ENCODE data around the gene KCNA5. TPM values are rescaled to one million over a fixed set of nuclear protein-coding genes. Genes with fewer than 3 reads are reported as not detected.

KCNA5 gene
- total RNA-seq, 1 donor from 2014 or later, result 0.50 TPM

GRCh38 chr12:5000658-5001385 is 42.9 kb upstream of the KCNA5 start:
- DNase-seq (ENCODE audit: low read depth), result no peak
- Histone ChIP-seq H3K4me3 (ENCODE audit: low read depth, low read length) (no peak overlapping the region), H3K27me3 (ENCODE audit: control insufficient read depth, insufficient read depth, low read length) (peaks cover 6% of the 10 kb centered on the region), H3K36me3 (ENCODE audit: control insufficient read depth, insufficient read depth, low read length) (no peaks in the 10 kb centered on the region)
- TF ChIP-seq CTCF (IDR thresholded peaks at IDR 0.05; ENCODE audit: insufficient read depth, low read length, poor library complexity, severe bottlenecking), result no peak

- DNase-seq (ENCODE audit: low read depth), result no peak
- TF ChIP-seq CTCF (IDR thresholded peaks at IDR 0.05; ENCODE audit: insufficient read depth, low read length, poor library complexity, severe bottlenecking), result peak; percentile 99
Observed at GRCh38 chr12:5003025-5003666, 40.5 kb upstream of the KCNA5 start.

GRCh38 chr12:5008661-5009060 is 35.0 kb upstream of the KCNA5 start:
- no peak for DNase-seq (ENCODE audit: low read depth)
- Histone ChIP-seq H3K36me3 (ENCODE audit: control insufficient read depth, insufficient read depth, low read length) (no peaks in the 10 kb centered on the region), H3K27me3 (ENCODE audit: control insufficient read depth, insufficient read depth, low read length) (no peaks in the 10 kb centered on the region), H3K4me3 (ENCODE audit: low read depth, low read length) (no peak overlapping the region)
- TF ChIP-seq CTCF (IDR thresholded peaks at IDR 0.05; ENCODE audit: insufficient read depth, low read length, poor library complexity, severe bottlenecking), result no peak

More at GRCh38 chr12:5003025-5003666, 40.5 kb upstream of the KCNA5 start:
- Histone ChIP-seq H3K4me3 (ENCODE audit: low read depth, low read length) (no peak overlapping the region), H3K27me3 (ENCODE audit: control insufficient read depth, insufficient read depth, low read length) (peaks cover 6% of the 10 kb centered on the region), H3K36me3 (ENCODE audit: control insufficient read depth, insufficient read depth, low read length) (no peaks in the 10 kb centered on the region)

GRCh38 chr12:5010151-5010550 is 33.5 kb upstream of the KCNA5 start:
- no peak overlapping the region for H3K4me3 ChIP-seq (ENCODE audit: low read depth, low read length)
- no peak for DNase-seq (ENCODE audit: low read depth)
- no peak for TF ChIP-seq CTCF (IDR thresholded peaks at IDR 0.05; ENCODE audit: insufficient read depth, low read length, poor library complexity, severe bottlenecking)
- H3K36me3 ChIP-seq (ENCODE audit: control insufficient read depth, insufficient read depth, low read length), result no peaks in the 10 kb centered on the region
- H3K27me3 ChIP-seq (ENCODE audit: control insufficient read depth, insufficient read depth, low read length), result no peaks in the 10 kb centered on the region

GRCh38 chr12:5012337-5012736 is 31.3 kb upstream of the KCNA5 start:
- no peaks in the 10 kb centered on the region for H3K27me3 ChIP-seq (ENCODE audit: control insufficient read depth, insufficient read depth, low read length)
- H3K36me3 ChIP-seq (ENCODE audit: control insufficient read depth, insufficient read depth, low read length), result no peaks in the 10 kb centered on the region
- no peak overlapping the region for H3K4me3 ChIP-seq (ENCODE audit: low read depth, low read length)
- DNase-seq (ENCODE audit: low read depth), result no peak
- TF ChIP-seq CTCF (IDR thresholded peaks at IDR 0.05; ENCODE audit: insufficient read depth, low read length, poor library complexity, severe bottlenecking), result no peak
